Motor neuron (in vitro differentiated cells): ENCODE data around the gene ZMIZ1. TPM values are rescaled to one million over a fixed set of nuclear protein-coding genes. Genes with fewer than 3 reads are reported as not detected.

Experiments used
- ATAC-seq, 8 experiments: fragments of 200-7000 bp; cut with Tn5 transposase; replicated peaks in 6 of 8; 2 replicates each; pipeline ENCODE4 v1.8.0; 2021; ENCODE audit warnings: mild to moderate bottlenecking in 8 of 8, moderate library complexity in 8 of 8
- H3K27ac ChIP-seq, 2 donors: fragments of 250-450 bp; sonication (Bioruptor Pico); 2 replicates each; pipeline ENCODE4 v1.9.0; 2021; ENCODE audit warnings: antibody characterized with exemption in 2 of 2, mild to moderate bottlenecking in 2 of 2, moderate library complexity in 1 of 2
- H3K4me1 ChIP-seq, 2 donors: fragments of 250-450 bp; sonication (Bioruptor Pico); replicated peaks in 1 of 2; 2 replicates each; pipeline ENCODE4 v1.6.1; 2021; ENCODE audit warnings: antibody characterized with exemption in 2 of 2, mild to moderate bottlenecking in 2 of 2, moderate library complexity in 1 of 2
- H3K4me3 ChIP-seq, 5 donors: fragments of 250-450 bp; sonication (Bioruptor Pico); 2 replicates each; pipeline ENCODE4 v1.9.0; 2021; ENCODE audit warnings: antibody characterized with exemption in 5 of 5, mild to moderate bottlenecking in 5 of 5, moderate library complexity in 4 of 5
- WGBS, 10 experiments: fragments of 450-650 bp; shearing (Covaris generic); methylation state at CpG; one replicate each; pipeline ENCODE4 v1.0.0; 2022; 5-methylcytosine and 5-hydroxymethylcytosine counted together
- in situ Hi-C, 9 experiments: fragments of 400-800 bp; cut with MboI; loops; one replicate each; pipeline ENCODE4 v1.15.0; 2021; ENCODE audit warnings: low sequenced_read_pairs in 9 of 9, low pct_unique_long_range_greater_than_20kb in 2 of 9; ENCODE audit not compliant: unreplicated experiment in 9 of 9
- total RNA-seq, 8 experiments: library from RNA; unstranded; fragments of 300-600 nt; gene quantifications; 2 replicates each; pipeline versions ENCODE4 v1.2.3 to v1.2.4, GENCODE V29; 2022

ZMIZ1 gene
- total RNA-seq, 8 experiments from 2014 or later: 15.8 to 79.9 (median 50.0) TPM

- peak overlapping the region in 1 of 2 donors; percentile 73 for H3K27ac ChIP-seq
- in situ Hi-C loops: loop anchor here in 3 of 9 experiments (25.0 kb wide), 2 partner anchors 104 to 1046 kb away; partner anchors contain the start of genes POLR3A (in 1 of the 3) and RPS24 (in 1 of the 3)
- no peak overlapping the region for H3K4me3 ChIP-seq
- 60 to 100% (median 80%) methylated on average over 1 to 2 of the region's 8 CpGs; no CpG with 5 or more reads in 3 of the 10 experiments for WGBS, 10 experiments
- H3K4me1 ChIP-seq: peaks cover 65 to 77% of the 10 kb centered on the region in 2 donors
- ATAC-seq: no peak
Observed at GRCh38 chr10:79082631-79083596, 14.1 kb downstream of the ZMIZ1 start.

- peak; percentile 32 to 67 (median 44) for ATAC-seq
- in situ Hi-C loops: loop anchor here in 3 of 9 experiments (25.0 kb wide), 2 partner anchors 103 to 1047 kb away; partner anchors contain the start of genes POLR3A (in 1 of the 3) and RPS24 (in 1 of the 3)
- Histone ChIP-seq H3K4me1 (peaks cover 65 to 79% of the 10 kb centered on the region in 2 donors), H3K27ac (no peak overlapping the region), H3K4me3 (no peak overlapping the region)
- WGBS, 10 experiments: 0 to 42% (median 30%) methylated on average over 1 to 7 of the region's 9 CpGs; no CpG with 5 or more reads in 1 of the 10 experiments
Observed at GRCh38 chr10:79084012-79084971, 15.5 kb downstream of the ZMIZ1 start.

- 40 to 100% (median 92%) methylated on average over 1 to 4 of the region's 14 CpGs; no CpG with 5 or more reads in 3 of the 10 experiments for WGBS, 10 experiments
- ATAC-seq: no peak
- H3K27ac ChIP-seq: no peak overlapping the region
- H3K4me1 ChIP-seq: peaks cover 65 to 79% of the 10 kb centered on the region in 2 donors
- no peak overlapping the region for H3K4me3 ChIP-seq
- in situ Hi-C loops: loop anchor here in 3 of 9 experiments (25.0 kb wide), 2 partner anchors 102 to 1048 kb away; partner anchors contain the start of genes POLR3A (in 1 of the 3) and RPS24 (in 1 of the 3)
Observed at GRCh38 chr10:79084972-79085597, 16.3 kb downstream of the ZMIZ1 start.

- Histone ChIP-seq H3K27ac (no peak overlapping the region), H3K4me3 (no peak overlapping the region), H3K4me1 (peaks cover 61 to 65% of the 10 kb centered on the region in 2 donors)
- in situ Hi-C loops: loop anchor here in 3 of 9 experiments (25.0 kb wide), 2 partner anchors 100 to 1050 kb away; partner anchors contain the start of genes POLR3A (in 1 of the 3) and RPS24 (in 1 of the 3)
- ATAC-seq: no peak
- 94 to 100% methylated on average over 2 of the region's 2 CpGs; no CpG with 5 or more reads in 8 of the 10 experiments for WGBS, 10 experiments
Observed at GRCh38 chr10:79086822-79087221, 18.1 kb downstream of the ZMIZ1 start.

- H3K27ac ChIP-seq: no peak overlapping the region
- 20 to 100% (median 86%) methylated on average over 1 to 5 of the region's 6 CpGs; no CpG with 5 or more reads in 2 of the 10 experiments for WGBS, 10 experiments
- peaks cover 52 to 60% of the 10 kb centered on the region in 2 donors for H3K4me1 ChIP-seq
- in situ Hi-C loops: loop anchor here in 3 of 9 experiments (25.0 kb wide), 2 partner anchors 100 to 1050 kb away; partner anchors contain the start of genes POLR3A (in 1 of the 3) and RPS24 (in 1 of the 3)
- no peak overlapping the region for H3K4me3 ChIP-seq
- peak in 1 of 8 experiments; percentile 7 for ATAC-seq
Observed at GRCh38 chr10:79087721-79088120, 19.0 kb downstream of the ZMIZ1 start.

- Histone ChIP-seq H3K27ac (peak overlapping the region in 1 of 2 donors; percentile 49), H3K4me1 (peaks cover 50 to 57% of the 10 kb centered on the region in 2 donors), H3K4me3 (no peak overlapping the region)
- in situ Hi-C loops: loop anchor here in 3 of 9 experiments (25.0 kb wide), 2 partner anchors 99 to 1051 kb away; partner anchors contain the start of genes POLR3A (in 1 of the 3) and RPS24 (in 1 of the 3)
- 59 to 100% (median 83%) methylated on average over 1 to 4 of the region's 8 CpGs; no CpG with 5 or more reads in 4 of the 10 experiments for WGBS, 10 experiments
- peak in 1 of 8 experiments; percentile 37 for ATAC-seq
Observed at GRCh38 chr10:79088176-79088575, 19.4 kb downstream of the ZMIZ1 start.

- no peak for ATAC-seq
- Histone ChIP-seq H3K4me3 (no peak overlapping the region), H3K4me1 (peaks cover 46 to 57% of the 10 kb centered on the region in 2 donors), H3K27ac (peak overlapping the region; percentile 71 to 78)
- WGBS, 10 experiments: 87 to 100% (median 97%) methylated on average over 1 to 9 of the region's 15 CpGs; no CpG with 5 or more reads in 2 of the 10 experiments
- in situ Hi-C loops: loop anchor here in 3 of 9 experiments (25.0 kb wide), 2 partner anchors 99 to 1051 kb away; partner anchors contain the start of genes POLR3A (in 1 of the 3) and RPS24 (in 1 of the 3)
Observed at GRCh38 chr10:79088613-79089355, 20.0 kb downstream of the ZMIZ1 start.

- peak in 5 of 8 experiments; percentile 31 to 71 (median 61) for ATAC-seq
- Histone ChIP-seq H3K4me3 (no peak overlapping the region), H3K27ac (peak overlapping the region; percentile 71 to 78), H3K4me1 (peaks cover 41 to 57% of the 10 kb centered on the region in 2 donors)
- WGBS, 10 experiments: 77% methylated on average over 5 of the region's 8 CpGs; no CpG with 5 or more reads in 9 of the 10 experiments
- in situ Hi-C loops: loop anchor here in 3 of 9 experiments (25.0 kb wide), 2 partner anchors 98 to 1052 kb away; partner anchors contain the start of genes POLR3A (in 1 of the 3) and RPS24 (in 1 of the 3)
Observed at GRCh38 chr10:79089632-79090031, 20.9 kb downstream of the ZMIZ1 start.

GRCh38 chr10:79090134-79090803 is 21.5 kb downstream of the ZMIZ1 start:
- ATAC-seq: peak in 2 of 8 experiments; percentile 14 to 20
- in situ Hi-C loops: loop anchor here in 3 of 9 experiments (25.0 kb wide), 2 partner anchors 97 to 1053 kb away; partner anchors contain the start of genes POLR3A (in 1 of the 3) and RPS24 (in 1 of the 3)
- Histone ChIP-seq H3K4me1 (peaks cover 41 to 54% of the 10 kb centered on the region in 2 donors), H3K4me3 (no peak overlapping the region), H3K27ac (peak overlapping the region; percentile 24 to 78)
- WGBS, 10 experiments: 60 to 100% (median 75%) methylated on average over 1 to 2 of the region's 6 CpGs; no CpG with 5 or more reads in 5 of the 10 experiments

GRCh38 chr10:79092292-79092896 is 23.6 kb downstream of the ZMIZ1 start:
- Histone ChIP-seq H3K4me1 (peaks cover 55 to 65% of the 10 kb centered on the region in 2 donors), H3K4me3 (no peak overlapping the region), H3K27ac (no peak overlapping the region)
- in situ Hi-C loops: loop anchor here in 3 of 9 experiments (25.0 kb wide), 2 partner anchors 95 to 1055 kb away; partner anchors contain the start of genes POLR3A (in 1 of the 3) and RPS24 (in 1 of the 3)
- no peak for ATAC-seq
- 30 to 100% (median 87%) methylated on average over 1 to 9 of the region's 10 CpGs; no CpG with 5 or more reads in 4 of the 10 experiments for WGBS, 10 experiments
